HEK293 (cell line): ENCODE results near the gene SPATA1.

Source experiments
- CTCF ChIP-seq: fragments of 450-650 bp; formaldehyde crosslinking; IDR thresholded peaks from 2 replicates; pipeline ENCODE4 v1.5.1; 2016; ENCODE audit warnings: missing biosample characterization, missing genetic modification characterization
- FEZF1 ChIP-seq: fragments of 450-650 bp; formaldehyde crosslinking; IDR thresholded peaks from 2 replicates; pipeline ENCODE4 v1.5.1; 2016; ENCODE audit warnings: missing biosample characterization, missing genetic modification characterization
- HOXC10 ChIP-seq: sonication (generic); formaldehyde crosslinking; IDR thresholded peaks from 2 replicates; pipeline ENCODE4 v1.8.1; 2023; ENCODE audit warnings: mild to moderate bottlenecking, missing genetic modification reagents
- IKZF3 ChIP-seq: fragments of 450-650 bp; IDR thresholded peaks from 2 replicates; pipeline ENCODE4 v1.5.0; 2018; ENCODE audit warnings: missing biosample characterization, mild to moderate bottlenecking, missing genetic modification characterization, moderate library complexity
- PRDM1 ChIP-seq: fragments of 450-650 bp; formaldehyde crosslinking; IDR thresholded peaks from 2 replicates; pipeline ENCODE4; 2016; ENCODE audit warnings: missing biosample characterization, missing genetic modification characterization
- PRDM10 ChIP-seq: fragments of 450-650 bp; formaldehyde crosslinking; IDR thresholded peaks from 2 replicates; pipeline ENCODE4 v1.5.1; 2016; ENCODE audit warnings: missing biosample characterization, missing genetic modification characterization
- PRDM4 ChIP-seq: fragments of 450-650 bp; formaldehyde crosslinking; IDR thresholded peaks from 2 replicates; pipeline ENCODE4 v1.5.1; 2017; ENCODE audit warnings: missing biosample characterization, missing genetic modification characterization
- SETDB1 ChIP-seq: IDR thresholded peaks from one replicate; pipeline ENCODE4 v1.6.1; 2017; ENCODE audit warnings: mild to moderate bottlenecking, low read length, moderate library complexity, mixed read lengths; ENCODE audit not compliant: insufficient read length
- SP3 ChIP-seq: fragments of 450-650 bp; formaldehyde crosslinking; IDR thresholded peaks from 2 replicates; pipeline ENCODE4 v1.5.1; 2016; ENCODE audit warnings: missing biosample characterization, missing genetic modification characterization
- ZBTB44 ChIP-seq: fragments of 450-650 bp; IDR thresholded peaks from 2 replicates; pipeline ENCODE4 v1.5.1; 2018; ENCODE audit warnings: missing biosample characterization, mild to moderate bottlenecking, missing genetic modification characterization
- ZBTB7A ChIP-seq: fragments of 450-650 bp; formaldehyde crosslinking; IDR thresholded peaks from 2 replicates; pipeline ENCODE4 v1.5.1; 2016; ENCODE audit warnings: low read depth, missing biosample characterization, missing genetic modification characterization
- ZNF10 ChIP-seq: fragments of 450-650 bp; formaldehyde crosslinking; IDR thresholded peaks from 2 replicates; pipeline ENCODE4 v1.5.1; 2017; ENCODE audit warnings: missing biosample characterization, missing genetic modification characterization
- ZNF24 ChIP-seq: fragments of 450-650 bp; formaldehyde crosslinking; IDR thresholded peaks from 2 replicates; pipeline ENCODE4 v1.5.1; 2016; ENCODE audit warnings: missing biosample characterization, missing genetic modification characterization
- ZNF335 ChIP-seq: fragments of 450-650 bp; formaldehyde crosslinking; conservative IDR thresholded peaks from 2 replicates; pipeline ENCODE4 v1.5.1; 2016; ENCODE audit warnings: missing biosample characterization, missing genetic modification characterization
- ZNF37A ChIP-seq: fragments of 450-650 bp; IDR thresholded peaks from 2 replicates; pipeline ENCODE4 v1.5.1; 2018; ENCODE audit warnings: missing biosample characterization, missing genetic modification characterization
- ZNF571 ChIP-seq: fragments of 450-650 bp; formaldehyde crosslinking; IDR thresholded peaks from 2 replicates; pipeline ENCODE4 v1.5.0; 2017; ENCODE audit warnings: missing biosample characterization, missing genetic modification characterization
- ZNF629 ChIP-seq: fragments of 450-650 bp; formaldehyde crosslinking; IDR thresholded peaks from 2 replicates; pipeline ENCODE4 v1.5.1; 2017; ENCODE audit warnings: missing biosample characterization, missing genetic modification characterization
- ZNF768 ChIP-seq: fragments of 450-650 bp; formaldehyde crosslinking; IDR thresholded peaks from 2 replicates; pipeline ENCODE4 v1.5.1; 2018; ENCODE audit warnings: missing biosample characterization, mild to moderate bottlenecking, missing genetic modification characterization
- TF ChIP-seq, protein P1 (sequence below): fragments of 450-650 bp; formaldehyde crosslinking; IDR thresholded peaks from 2 replicates; pipeline ENCODE4 v1.5.1; 2016; ENCODE audit warnings: missing biosample characterization, missing genetic modification characterization
- TF ChIP-seq, protein P2 (sequence below): fragments of 450-650 bp; formaldehyde crosslinking; IDR thresholded peaks from 2 replicates; pipeline ENCODE4 v1.5.1; 2016; ENCODE audit warnings: missing biosample characterization, missing genetic modification characterization
- TF ChIP-seq, protein P3 (sequence below): fragments of 450-650 bp; formaldehyde crosslinking; IDR thresholded peaks from 2 replicates; pipeline ENCODE4 v1.5.1; 2017; ENCODE audit warnings: missing biosample characterization, missing genetic modification characterization
- TF ChIP-seq, protein P4 (sequence below): fragments of 450-650 bp; formaldehyde crosslinking; IDR thresholded peaks from 2 replicates; pipeline ENCODE4 v1.5.1; 2016; ENCODE audit warnings: missing biosample characterization, missing genetic modification characterization

Gene SPATA1

GRCh38 chr1:84603941-84604830 is 98.0 kb downstream of the SPATA1 start (continued):
- TF ChIP-seq, protein P1, sequence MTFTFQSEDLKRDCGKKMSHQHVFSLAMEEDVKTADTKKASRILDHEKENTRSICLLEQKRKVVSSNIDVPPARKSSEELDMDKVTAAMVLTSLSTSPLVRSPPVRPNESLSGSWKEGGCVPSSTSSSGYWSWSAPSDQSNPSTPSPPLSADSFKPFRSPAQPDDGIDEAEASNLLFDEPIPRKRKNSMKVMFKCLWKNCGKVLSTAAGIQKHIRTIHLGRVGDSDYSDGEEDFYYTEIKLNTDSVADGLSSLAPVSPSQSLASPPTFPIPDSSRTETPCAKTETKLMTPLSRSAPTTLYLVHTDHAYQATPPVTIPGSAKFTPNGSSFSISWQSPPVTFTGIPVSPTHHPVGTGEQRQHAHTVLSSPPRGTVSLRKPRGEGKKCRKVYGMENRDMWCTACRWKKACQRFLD (tag by site-specific recombination), result no peak
- TF ChIP-seq IKZF3 (tag by site-specific recombination) (peak; percentile 57; the same call in 1 of the 2 replicates), ZBTB7A (no peak), SP3 (tag by site-specific recombination) (no peak), PRDM1 (peak; percentile 78), PRDM4 (tag by site-specific recombination) (0 out of 2 replicates have a peak, but pooled peaks have one; percentile 5), ZNF571 (tag by site-specific recombination) (no peak), ZNF768 (tag by site-specific recombination) (0 out of 2 replicates have a peak, but pooled peaks have one; percentile 12), CTCF (tag by site-specific recombination) (peak; percentile 78), HOXC10 (CRISPR knock-in tag) (no peak), FEZF1 (tag by site-specific recombination) (0 out of 2 replicates have a peak, but pooled peaks have one; percentile 5), ZNF24 (tag by site-specific recombination) (no peak), SETDB1 (no peak), ZBTB44 (tag by site-specific recombination) (no peak), ZNF10 (no peak), ZNF335 (tag by site-specific recombination) (peak; percentile 90), PRDM10 (tag by site-specific recombination) (peak; percentile 90), ZNF629 (tag by site-specific recombination) (no peak), ZNF37A (tag by site-specific recombination) (no peak)
- TF ChIP-seq, protein P2, sequence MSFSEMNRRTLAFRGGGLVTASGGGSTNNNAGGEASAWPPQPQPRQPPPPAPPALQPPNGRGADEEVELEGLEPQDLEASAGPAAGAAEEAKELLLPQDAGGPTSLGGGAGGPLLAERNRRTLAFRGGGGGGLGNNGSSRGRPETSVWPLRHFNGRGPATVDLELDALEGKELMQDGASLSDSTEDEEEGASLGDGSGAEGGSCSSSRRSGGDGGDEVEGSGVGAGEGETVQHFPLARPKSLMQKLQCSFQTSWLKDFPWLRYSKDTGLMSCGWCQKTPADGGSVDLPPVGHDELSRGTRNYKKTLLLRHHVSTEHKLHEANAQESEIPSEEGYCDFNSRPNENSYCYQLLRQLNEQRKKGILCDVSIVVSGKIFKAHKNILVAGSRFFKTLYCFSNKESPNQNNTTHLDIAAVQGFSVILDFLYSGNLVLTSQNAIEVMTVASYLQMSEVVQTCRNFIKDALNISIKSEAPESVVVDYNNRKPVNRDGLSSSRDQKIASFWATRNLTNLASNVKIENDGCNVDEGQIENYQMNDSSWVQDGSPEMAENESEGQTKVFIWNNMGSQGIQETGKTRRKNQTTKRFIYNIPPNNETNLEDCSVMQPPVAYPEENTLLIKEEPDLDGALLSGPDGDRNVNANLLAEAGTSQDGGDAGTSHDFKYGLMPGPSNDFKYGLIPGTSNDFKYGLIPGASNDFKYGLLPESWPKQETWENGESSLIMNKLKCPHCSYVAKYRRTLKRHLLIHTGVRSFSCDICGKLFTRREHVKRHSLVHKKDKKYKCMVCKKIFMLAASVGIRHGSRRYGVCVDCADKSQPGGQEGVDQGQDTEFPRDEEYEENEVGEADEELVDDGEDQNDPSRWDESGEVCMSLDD, result no peak
- TF ChIP-seq, protein P3, sequence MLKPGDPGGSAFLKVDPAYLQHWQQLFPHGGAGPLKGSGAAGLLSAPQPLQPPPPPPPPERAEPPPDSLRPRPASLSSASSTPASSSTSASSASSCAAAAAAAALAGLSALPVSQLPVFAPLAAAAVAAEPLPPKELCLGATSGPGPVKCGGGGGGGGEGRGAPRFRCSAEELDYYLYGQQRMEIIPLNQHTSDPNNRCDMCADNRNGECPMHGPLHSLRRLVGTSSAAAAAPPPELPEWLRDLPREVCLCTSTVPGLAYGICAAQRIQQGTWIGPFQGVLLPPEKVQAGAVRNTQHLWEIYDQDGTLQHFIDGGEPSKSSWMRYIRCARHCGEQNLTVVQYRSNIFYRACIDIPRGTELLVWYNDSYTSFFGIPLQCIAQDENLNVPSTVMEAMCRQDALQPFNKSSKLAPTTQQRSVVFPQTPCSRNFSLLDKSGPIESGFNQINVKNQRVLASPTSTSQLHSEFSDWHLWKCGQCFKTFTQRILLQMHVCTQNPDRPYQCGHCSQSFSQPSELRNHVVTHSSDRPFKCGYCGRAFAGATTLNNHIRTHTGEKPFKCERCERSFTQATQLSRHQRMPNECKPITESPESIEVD, result no peak
- TF ChIP-seq, protein P4, sequence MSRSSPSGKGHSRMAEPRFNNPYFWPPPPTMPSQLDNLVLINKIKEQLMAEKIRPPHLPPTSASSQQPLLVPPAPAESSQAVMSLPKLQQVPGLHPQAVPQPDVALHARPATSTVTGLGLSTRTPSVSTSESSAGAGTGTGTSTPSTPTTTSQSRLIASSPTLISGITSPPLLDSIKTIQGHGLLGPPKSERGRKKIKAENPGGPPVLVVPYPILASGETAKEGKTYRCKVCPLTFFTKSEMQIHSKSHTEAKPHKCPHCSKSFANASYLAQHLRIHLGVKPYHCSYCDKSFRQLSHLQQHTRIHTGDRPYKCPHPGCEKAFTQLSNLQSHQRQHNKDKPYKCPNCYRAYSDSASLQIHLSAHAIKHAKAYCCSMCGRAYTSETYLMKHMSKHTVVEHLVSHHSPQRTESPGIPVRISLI (tag by site-specific recombination), result 0 out of 2 replicates have a peak, but pooled peaks have one; percentile 15
